SK-MEL-5 (cell line): Measurements from ENCODE around the gene KCNAB2. TPM values are rescaled to one million over a fixed set of nuclear protein-coding genes. Genes with fewer than 3 reads are reported as not detected.
A peak's percentile ranks its signal among the peaks of the same experiment; 100 is the strongest.

ENCODE experiments used
- DNase-seq: peaks from one replicate; pipeline ENCODE4 v3.0.0-alpha.2; 2016; ENCODE audit warnings: low read depth, low spot score
- in situ Hi-C: cut with HindIII; loops from 2 replicates; pipeline ENCODE4 v1.10.0; 2016; ENCODE audit warnings: low sequenced_read_pairs, high pct_unique_total_duplicates, low pct_unique_long_range_greater_than_20kb
- total RNA-seq: library from RNA; depleted of rRNA; stranded (reverse); fragments of >200 nt; shearing (Covaris generic); gene quantifications from 2 replicates; pipeline ENCODE4 v1.2.3, GENCODE V29; 2014; rRNA removed

KCNAB2 gene
- total RNA-seq, 1 experiment from 2014 or later = 70.3 TPM

DNA sequence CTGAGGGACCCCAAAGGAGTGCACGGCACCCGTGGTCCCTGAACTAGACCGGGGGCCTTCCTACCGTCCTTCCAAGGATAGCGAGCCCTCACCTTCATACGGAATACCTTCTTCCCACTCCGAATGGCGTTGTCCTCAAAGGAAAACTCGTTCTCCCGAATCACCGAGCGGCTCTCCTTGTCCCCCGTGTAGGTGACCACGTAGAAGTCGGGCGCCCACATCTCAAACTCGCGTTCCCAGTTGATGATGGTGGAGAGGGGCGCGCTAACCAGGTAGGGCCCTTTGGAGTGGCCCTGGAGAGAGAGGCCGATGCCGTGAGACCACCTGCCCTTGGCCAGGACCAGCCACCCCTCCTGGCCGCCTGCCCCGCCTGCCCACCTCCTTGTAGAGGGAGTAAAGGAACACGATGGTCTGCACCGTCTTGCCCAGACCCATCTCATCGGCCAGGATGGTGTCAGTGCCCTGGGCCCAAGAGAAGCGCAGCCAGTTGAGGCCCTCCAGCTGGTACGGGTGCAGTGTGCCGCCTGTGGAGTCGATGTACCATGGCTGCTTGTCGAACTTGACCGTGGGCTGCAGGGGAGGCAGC, 96.4 kb downstream of the KCNAB2 start:
- DNase-seq = no peak
- in situ Hi-C loops = no loop called here

GRCh38 chr1:6142734-6143133, 97.0 kb downstream of the KCNAB2 start:
- no peak for DNase-seq
- in situ Hi-C loops = no loop called here

DNA sequence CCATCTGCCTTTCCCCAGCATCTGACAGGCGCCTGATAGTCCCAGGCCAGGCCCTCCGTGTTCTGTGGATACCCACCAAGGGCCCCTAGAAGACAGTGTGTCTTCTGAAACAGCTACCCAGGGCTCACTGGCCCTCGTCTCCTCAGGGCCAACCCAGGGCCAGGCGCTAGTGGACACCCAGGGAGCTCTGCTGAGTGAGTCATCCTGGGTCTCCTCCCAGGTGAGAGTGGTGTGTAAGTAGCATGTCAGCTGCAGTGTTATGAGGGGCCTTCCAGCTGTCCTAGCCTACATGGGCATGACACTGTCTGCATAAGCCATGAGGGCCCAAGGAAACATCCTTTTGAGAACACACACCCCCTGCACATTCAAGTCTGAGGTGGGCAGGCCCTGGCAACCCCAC, 97.7 kb downstream of the KCNAB2 start:
- no peak for DNase-seq
- in situ Hi-C loops = no loop called here

DNA sequence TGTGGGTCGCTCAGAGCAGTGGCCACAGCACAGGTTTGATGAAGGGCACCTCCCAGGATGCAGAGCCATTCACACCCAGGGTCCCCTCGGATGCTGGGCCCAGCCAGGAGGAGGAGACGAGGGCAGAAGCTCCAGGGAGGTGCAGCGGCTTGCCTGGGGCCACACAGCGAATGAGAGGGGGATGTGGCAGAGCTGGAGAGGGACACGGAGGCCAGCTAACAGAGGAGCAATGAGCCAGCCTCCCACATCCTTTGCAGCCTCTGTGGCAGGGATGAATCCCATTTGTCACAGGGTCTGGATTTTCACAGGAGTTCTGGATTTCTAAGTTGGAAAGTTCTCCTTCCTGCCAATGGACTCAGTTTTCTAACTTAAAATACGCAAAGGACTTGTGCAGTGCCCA, 98.5 kb downstream of the KCNAB2 start:
- in situ Hi-C loops = no loop called here
- DNase-seq = no peak

DNA sequence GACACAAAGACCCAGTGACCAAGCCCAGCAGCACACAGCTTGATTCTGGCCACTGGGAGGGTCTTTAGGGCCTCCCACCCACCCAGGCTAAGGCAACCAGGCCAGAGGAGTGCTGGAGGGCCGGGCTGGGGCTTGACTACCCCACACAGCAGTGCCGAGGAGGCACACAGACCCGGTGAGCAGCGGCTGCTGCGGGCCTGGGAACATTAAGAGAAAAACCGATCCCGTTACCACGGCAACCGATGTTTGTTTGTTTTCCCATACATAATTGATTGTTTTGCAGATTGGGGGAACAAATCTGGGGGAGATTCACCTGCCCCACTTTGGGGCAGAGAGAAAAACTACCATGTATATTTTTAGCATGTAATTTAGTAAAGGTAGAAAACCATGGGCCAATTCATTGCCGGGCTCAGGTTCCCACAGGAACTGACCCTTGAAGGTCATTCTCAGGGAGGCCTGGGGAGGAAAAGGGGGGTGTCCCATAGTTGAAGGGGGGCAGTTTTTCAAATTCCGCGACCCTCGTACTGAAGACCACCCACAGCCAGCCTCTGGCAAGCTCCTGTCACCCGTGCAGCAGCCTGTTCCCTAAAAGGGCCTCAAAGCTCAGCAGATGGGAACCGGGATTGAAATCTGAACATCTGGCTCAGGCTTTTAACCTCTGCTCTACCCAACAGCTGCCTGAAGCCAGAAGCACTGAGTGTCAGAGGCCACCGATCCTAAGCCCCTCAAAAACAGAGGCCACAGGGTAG, 99.1 kb downstream of the KCNAB2 start:
- no peak for DNase-seq
- in situ Hi-C loops = no loop called here

GRCh38 chr1:6145396-6145750, 99.7 kb downstream of the KCNAB2 start:
- in situ Hi-C loops = no loop called here
- no peak for DNase-seq

GRCh38 chr1:6145864-6146410, 100.2 kb downstream of the KCNAB2 start:
- in situ Hi-C loops = no loop called here
- DNase-seq = no peak

DNA sequence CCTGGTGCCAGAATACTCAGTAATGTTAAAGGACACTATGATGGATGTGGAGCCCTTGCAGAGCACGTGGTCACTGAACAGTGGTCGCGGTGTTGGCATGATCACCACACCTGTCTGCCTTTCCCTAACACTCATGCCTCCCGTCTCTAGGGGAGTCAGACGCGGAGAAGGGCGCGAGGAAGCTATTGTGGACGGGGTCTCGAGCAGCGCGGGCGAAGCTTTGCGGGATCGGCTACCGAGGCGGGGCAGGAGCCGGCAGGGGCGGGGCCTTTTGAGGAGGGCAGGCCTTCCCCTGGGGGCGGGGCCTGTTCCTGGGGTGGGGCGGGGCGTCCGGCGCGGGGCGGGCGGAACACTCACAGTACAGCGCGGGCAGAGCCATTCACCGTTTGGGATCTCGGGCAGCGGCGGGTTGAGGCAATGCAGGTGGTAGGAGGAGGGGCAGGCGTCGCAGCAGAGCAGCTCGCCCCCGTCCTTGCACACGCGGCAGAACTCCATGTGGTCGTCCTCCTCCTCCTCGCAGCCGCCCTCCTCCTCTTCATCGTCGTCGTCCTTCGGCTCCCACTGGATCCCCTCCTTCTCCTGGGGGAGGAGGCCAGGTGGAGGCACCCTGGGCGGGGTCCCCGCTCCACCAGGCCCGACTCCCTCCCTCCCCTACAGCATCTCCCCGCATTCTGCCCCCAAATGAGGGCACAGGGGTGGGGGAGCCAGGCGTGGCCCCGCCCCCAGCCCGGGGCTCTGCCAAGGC, 103.0 kb downstream of the KCNAB2 start:
- in situ Hi-C loops = no loop called here
- peak; percentile 63 for DNase-seq

- no peak for DNase-seq
- in situ Hi-C loops = no loop called here
Observed at GRCh38 chr1:6149597-6149996, 103.9 kb downstream of the KCNAB2 start.

DNA sequence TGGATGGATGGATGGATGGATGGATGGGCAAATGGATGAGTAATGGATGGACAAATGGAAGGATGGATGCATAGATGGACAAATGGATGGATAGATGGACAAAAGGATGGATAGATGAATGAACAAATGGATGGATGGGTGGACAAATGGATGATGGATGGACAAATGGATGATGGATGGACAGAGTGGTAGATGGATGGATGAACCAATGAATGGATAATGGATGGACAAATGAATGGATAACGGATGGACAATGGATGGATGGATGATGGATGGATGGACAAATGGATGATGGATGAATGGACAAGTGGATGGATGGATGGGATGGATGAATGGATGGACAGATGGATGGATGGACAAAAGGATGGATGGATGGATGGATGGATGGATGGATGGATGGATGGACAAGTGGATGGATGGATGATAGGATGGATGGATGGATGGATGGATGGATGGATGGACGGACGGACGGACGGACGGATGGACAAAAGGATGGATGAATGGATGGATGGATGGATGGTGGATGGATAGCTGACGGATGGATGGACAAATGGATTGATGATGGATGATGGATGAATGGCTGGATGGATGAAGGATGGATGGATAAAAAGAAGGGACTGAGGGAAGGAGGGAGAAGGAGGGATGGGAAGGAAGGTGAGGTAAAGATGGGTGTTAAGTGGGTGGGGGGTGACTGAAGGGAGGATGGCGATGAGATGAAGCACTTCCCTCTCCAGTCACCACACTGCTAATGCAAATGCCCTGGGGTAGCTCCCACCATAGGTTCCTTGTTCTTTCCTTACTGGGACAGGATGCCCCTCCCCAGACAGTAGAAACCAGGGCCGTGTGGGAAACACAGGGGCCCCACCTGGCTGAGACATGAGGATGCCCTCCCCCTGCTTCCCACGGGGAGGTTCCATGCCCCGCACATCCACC, 104.6 kb downstream of the KCNAB2 start:
- no peak for DNase-seq
- in situ Hi-C loops = no loop called here

Other genes starting within 250 kb of the KCNAB2 start
- 3.4 and 5.9 TPM in 2 replicates for gene NPHP4, start 53.5 kb upstream of the KCNAB2 start, total RNA-seq
- 0.08 and 0.13 TPM in 2 replicates for gene CHD5, start 134.4 kb downstream of the KCNAB2 start, total RNA-seq
- 222 and 233 TPM in 2 replicates for gene RPL22, start 153.7 kb downstream of the KCNAB2 start, total RNA-seq
- 1.5 and 2.9 TPM in 2 replicates for gene RNF207, start 160.2 kb downstream of the KCNAB2 start, total RNA-seq
- gene ICMT, start 190.1 kb downstream of the KCNAB2 start, total RNA-seq = 88.6 and 97.1 TPM in 2 replicates
- not detected in 2 replicates for gene HES3, start 198.3 kb downstream of the KCNAB2 start, total RNA-seq
- 3.4 and 4.7 TPM in 2 replicates for gene GPR153, start 215.2 kb downstream of the KCNAB2 start, total RNA-seq